22Rv1 (cell line): Measurements from ENCODE around the gene PARVB.

Experiments used
- H3K27ac ChIP-seq: fragments of 450-650 bp; 2 replicates; pipeline ENCODE4 v1.5.1; 2017
- CTCF ChIP-seq: fragments of 450-650 bp; IDR thresholded peaks from 2 replicates; pipeline ENCODE4 v1.5.1; 2017; ENCODE audit warnings: mild to moderate bottlenecking
- ZFX ChIP-seq: fragments of 450-650 bp; IDR thresholded peaks from 2 replicates; pipeline ENCODE4 v1.6.1; 2017; ENCODE audit warnings: antibody characterized with exemption, borderline replicate concordance

The PARVB gene

GRCh38 chr22:44181033-44181911 lies 157.2 kb downstream of the PARVB start:
- no peak for TF ChIP-seq ZFX
- no peak for TF ChIP-seq CTCF
- no peak overlapping the region for H3K27ac ChIP-seq

- TF ChIP-seq ZFX (no peak), CTCF (no peak)
- no peak overlapping the region for H3K27ac ChIP-seq
These were observed 157.9 kb downstream of the PARVB start for GRCh38 chr22:44181912-44182587.

GRCh38 chr22:44182588-44183286 lies 158.6 kb downstream of the PARVB start:
- TF ChIP-seq ZFX (no peak), CTCF (no peak)
- H3K27ac ChIP-seq, result no peak overlapping the region

- TF ChIP-seq CTCF (no peak), ZFX (no peak)
- H3K27ac ChIP-seq, result no peak overlapping the region
These were observed 159.1 kb downstream of the PARVB start for GRCh38 chr22:44183287-44183588.

GRCh38 chr22:44184006-44184405 lies 159.9 kb downstream of the PARVB start:
- no peak overlapping the region for H3K27ac ChIP-seq
- TF ChIP-seq ZFX (no peak), CTCF (no peak)

- TF ChIP-seq CTCF, result no peak
- TF ChIP-seq ZFX, result no peak
- no peak overlapping the region for H3K27ac ChIP-seq
These were observed 161.4 kb downstream of the PARVB start for GRCh38 chr22:44185237-44186120.
